Measurements from ENCODE around the gene HSPA2. TPM values are rescaled to one million over a fixed set of nuclear protein-coding genes. Genes with fewer than 3 reads are reported as not detected.
"Not testable (repeated sequence)": the region's sequence is repeated elsewhere in the genome, so short reads cannot be mapped to it uniquely, and the experiment has no call there.

HSPA2 gene
- total RNA-seq, 2 experiments from 2014 or later = 2.7 TPM

DNA sequence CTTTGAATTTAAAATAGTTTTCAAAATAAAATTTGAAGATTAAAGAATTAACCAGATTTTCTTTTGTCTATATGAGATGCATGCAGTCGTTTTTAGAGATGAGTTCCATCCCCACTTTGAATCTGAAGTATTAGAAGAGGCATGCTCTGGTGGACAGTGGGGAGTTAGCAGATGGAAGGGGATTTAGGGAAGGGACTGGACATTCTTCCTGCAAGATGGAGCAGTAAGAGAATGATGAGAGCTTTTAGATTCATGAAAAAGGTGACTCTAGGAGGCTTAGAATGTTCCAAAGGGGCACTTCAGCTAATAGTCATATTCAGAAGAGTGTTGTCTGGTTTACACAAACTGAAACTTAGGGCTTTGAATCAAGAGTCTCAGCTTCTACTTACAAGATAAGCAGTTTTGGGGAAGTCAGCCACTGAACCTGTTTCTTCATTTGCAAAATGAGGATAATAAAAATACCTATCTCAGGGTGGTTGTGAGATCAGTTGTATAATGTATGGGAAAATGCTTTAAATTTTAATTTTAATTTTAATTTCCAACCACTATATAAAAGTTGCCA, 32.2 kb upstream of the HSPA2 start:
- CTCF ChIA-PET = interaction anchor here (2.3 kb wide), 1 partner anchor 129 kb away, joined by 7 read pairs; no protein-coding TSS in a partner anchor
- POLR2A ChIA-PET = no interaction called here

GRCh38 chr14:64509036-64509435, 31.5 kb upstream of the HSPA2 start:
- CTCF ChIA-PET = interaction anchor here (1.1 to 2.3 kb wide), 2 partner anchors 22 to 128 kb away, joined by 4 to 7 read pairs; no protein-coding TSS in a partner anchor
- POLR2A ChIA-PET = interaction anchor here (1.0 kb wide), 1 partner anchor 8 kb away, joined by 5 read pairs; no protein-coding TSS in a partner anchor

GRCh38 chr14:64510825-64511671, 29.5 kb upstream of the HSPA2 start:
- ChIA-PET CTCF (interaction anchor here (0.7 to 1.4 kb wide), 10 partner anchors 9 to 166 kb away, joined by 3 to 8 read pairs (median 4); no protein-coding TSS in a partner anchor), POLR2A (interaction anchor here (0.6 kb wide), 1 partner anchor 901 kb away, joined by 3 read pairs; no protein-coding TSS in a partner anchor)

GRCh38 chr14:64513271-64513670, 27.3 kb upstream of the HSPA2 start:
- POLR2A ChIA-PET = no interaction called here
- CTCF ChIA-PET = no interaction called here

DNA sequence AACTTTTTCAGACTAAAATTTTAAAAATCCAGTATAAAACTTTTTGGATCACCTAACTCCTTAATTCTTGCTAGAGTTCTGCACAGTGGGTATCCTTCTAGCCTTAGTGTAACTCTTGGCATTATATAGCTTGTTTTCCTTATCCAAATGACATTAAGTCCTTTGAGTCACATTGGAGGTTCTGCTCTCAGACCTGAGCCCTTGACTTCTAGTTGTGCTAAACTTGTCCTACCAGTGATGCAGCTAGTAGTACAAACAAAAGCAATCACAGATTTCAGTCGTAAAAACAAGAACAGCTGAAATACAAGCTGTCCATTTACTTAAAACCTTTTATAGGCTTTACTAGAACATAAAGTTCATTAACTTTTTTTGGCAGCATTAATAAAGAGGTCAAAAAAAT, 25.5 kb upstream of the HSPA2 start:
- ChIA-PET CTCF (interaction anchor here (0.7 to 1.6 kb wide), 3 partner anchors 10 to 32 kb away, joined by 3 to 4 read pairs (median 3); partner anchors contain the start of gene ZBTB1), POLR2A (interaction anchor here (1.6 kb wide), 1 partner anchor 10 kb away, joined by 4 read pairs; the partner anchor contains the start of gene ZBTB1)

DNA sequence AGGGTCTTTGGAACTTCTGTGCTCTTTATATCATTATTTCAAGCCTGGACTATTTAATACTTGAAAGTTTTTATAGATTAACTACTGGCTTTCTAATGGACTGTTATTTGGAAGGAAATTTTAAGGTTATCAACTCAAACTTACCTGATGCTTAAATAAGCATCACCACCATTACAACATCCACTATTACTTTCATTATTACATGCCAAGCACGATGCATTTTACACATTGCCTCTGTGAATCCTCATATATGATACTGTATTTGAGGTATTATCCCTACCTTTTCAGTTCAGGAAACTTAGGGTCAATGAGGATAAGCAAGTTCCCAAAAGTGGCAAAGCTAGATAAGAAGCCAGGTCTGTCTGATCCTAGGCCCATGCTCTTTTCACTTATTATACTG, 23.6 kb upstream of the HSPA2 start:
- ChIA-PET CTCF (no interaction called here), POLR2A (interaction anchor here (0.6 kb wide), 1 partner anchor 544 kb away, joined by 9 read pairs; no protein-coding TSS in a partner anchor)

- CTCF ChIA-PET, POLR2A ChIA-PET: not testable (repeated sequence)
These were observed 22.9 kb upstream of the HSPA2 start for GRCh38 chr14:64517667-64518066.

DNA sequence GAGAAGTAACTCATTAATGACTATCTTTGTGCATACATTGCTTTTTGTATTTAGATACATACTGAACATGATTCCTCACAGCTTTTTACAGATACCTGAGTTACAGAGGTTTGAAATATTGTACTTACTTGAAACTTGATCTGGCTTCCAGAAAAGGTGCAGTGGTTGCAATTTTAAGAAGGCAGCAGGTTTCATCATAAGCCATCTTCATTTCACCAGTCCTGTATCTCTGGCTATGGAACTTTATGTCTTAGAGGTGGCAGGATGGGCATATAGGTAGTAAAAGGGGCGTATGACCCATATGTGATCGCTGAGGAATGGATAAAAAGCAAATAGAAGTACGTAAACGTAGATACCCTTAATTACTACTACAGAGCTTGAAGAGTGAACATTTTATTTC, 22.3 kb upstream of the HSPA2 start:
- ChIA-PET POLR2A (no interaction called here), CTCF (no interaction called here)

DNA sequence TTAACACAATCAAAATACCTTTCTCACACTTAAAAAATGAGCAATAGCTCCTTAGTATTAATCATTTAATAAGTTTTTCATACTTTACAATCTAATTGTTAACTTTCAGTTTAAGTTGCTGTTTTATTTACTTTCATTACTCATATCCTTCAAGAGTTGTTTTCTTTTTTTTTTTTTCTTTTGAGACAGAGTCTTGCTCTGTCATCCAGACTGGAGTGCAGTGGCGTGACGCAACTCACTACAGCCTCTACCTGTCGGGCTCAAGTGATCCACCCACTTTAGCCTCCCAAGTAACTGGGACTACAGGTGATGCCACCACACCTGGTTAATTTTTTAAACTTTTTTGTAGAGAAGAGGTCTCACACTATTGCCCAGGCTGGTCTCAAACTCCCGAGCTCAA, 19.8 kb upstream of the HSPA2 start:
- POLR2A ChIA-PET = no interaction called here
- CTCF ChIA-PET = interaction anchor here (0.7 to 1.4 kb wide), 2 partner anchors 19 to 146 kb away, joined by 3 read pairs; no protein-coding TSS in a partner anchor

DNA sequence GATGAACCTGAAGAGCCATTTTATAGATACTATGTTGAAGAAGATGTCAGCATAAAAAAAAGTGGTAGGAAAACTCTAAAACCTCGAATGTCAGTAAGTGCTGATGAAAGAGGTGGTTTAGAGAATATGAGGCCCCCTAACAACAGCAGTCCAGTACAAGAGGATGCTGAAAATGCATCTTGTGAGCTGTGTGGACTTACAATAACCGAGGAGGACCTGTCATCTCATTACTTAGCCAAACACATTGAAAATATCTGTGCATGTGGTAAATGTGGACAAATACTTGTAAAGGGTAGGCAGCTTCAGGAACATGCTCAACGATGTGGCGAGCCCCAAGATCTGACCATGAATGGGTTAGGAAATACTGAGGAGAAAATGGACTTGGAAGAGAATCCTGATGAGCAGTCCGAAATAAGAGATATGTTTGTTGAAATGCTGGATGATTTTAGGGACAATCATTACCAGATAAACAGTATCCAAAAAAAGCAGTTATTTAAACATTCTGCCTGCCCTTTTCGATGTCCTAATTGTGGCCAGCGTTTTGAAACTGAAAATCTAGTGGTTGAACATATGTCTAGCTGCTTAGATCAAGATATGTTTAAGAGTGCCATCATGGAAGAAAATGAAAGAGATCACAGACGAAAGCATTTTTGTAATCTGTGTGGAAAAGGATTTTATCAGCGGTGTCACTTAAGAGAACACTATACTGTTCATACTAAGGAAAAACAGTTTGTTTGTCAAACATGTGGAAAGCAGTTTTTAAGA, 17.8 kb upstream of the HSPA2 start:
- CTCF ChIA-PET = no interaction called here
- POLR2A ChIA-PET = no interaction called here

GRCh38 chr14:64525354-64525753, 15.2 kb upstream of the HSPA2 start:
- CTCF ChIA-PET = no interaction called here
- POLR2A ChIA-PET = no interaction called here

- CTCF ChIA-PET = interaction anchor here (1.5 kb wide), 1 partner anchor 8 kb away, joined by 4 read pairs; the partner anchor contains the start of gene HSPA2
These were observed 9.0 kb upstream of the HSPA2 start for GRCh38 chr14:64531567-64531966.

DNA sequence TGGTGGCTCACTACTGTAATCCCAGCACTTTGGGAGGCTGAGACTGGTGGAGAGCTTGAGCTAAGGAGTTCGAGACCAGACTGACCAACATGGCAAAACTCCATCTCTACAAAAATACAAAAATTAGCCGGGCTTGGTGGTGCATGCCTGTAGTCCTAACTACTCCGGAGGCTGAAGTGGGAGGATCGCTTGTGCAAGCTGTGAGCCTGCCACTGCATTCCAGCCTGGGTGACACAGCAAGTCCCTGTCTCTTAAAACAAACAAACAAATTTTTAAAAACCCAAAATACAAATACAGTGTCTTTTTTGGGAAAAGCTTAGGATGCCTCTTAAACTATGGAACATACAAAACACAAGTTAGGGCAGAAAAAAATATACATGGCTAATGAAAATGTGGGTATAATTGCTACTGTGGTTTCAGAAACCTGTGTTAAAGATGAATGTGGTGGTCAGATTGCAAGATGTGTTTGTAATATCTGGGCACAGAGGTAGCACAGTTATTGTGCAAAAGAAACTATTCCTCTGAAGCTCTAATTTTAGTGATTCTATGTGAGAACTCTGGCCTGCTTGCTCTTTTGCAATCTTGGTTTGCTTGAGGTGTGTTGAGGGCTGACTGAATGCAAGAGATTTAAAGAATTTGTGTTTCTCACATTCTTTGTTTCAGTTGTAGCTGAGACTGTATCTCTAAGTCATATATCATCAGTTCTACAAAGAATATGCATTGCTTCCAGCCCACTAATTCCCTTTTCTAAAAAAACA, 3.9 kb upstream of the HSPA2 start:
- ChIA-PET POLR2A (no interaction called here), CTCF (interaction anchor here (1.3 kb wide), 1 partner anchor 63 kb away, joined by 3 read pairs; no protein-coding TSS in a partner anchor)

More at GRCh38 chr14:64531567-64531966, 9.0 kb upstream of the HSPA2 start:
- POLR2A ChIA-PET = no interaction called here

GRCh38 chr14:64541261-64541971, 875 bp downstream of the HSPA2 start:
- CTCF ChIA-PET = interaction anchor here (0.9 to 4.2 kb wide), 2 partner anchors 14 to 95 kb away, joined by 3 to 16 read pairs; no protein-coding TSS in a partner anchor
- POLR2A ChIA-PET = interaction anchor here (0.6 kb wide), 2 partner anchors 107 to 153 kb away, joined by 3 read pairs; partner anchors contain the start of gene MTHFD1

- ChIA-PET CTCF (interaction anchor here (4.2 kb wide), 1 partner anchor 95 kb away, joined by 16 read pairs; no protein-coding TSS in a partner anchor), POLR2A (interaction anchor here (0.6 kb wide), 2 partner anchors 108 to 154 kb away, joined by 3 read pairs; partner anchors contain the start of gene MTHFD1)
These were observed 1.7 kb downstream of the HSPA2 start for GRCh38 chr14:64541972-64542835.

GRCh38 chr14:64542836-64543201, 2.3 kb downstream of the HSPA2 start:
- POLR2A ChIA-PET = interaction anchor here (0.6 kb wide), 1 partner anchor 174 kb away, joined by 4 read pairs; no protein-coding TSS in a partner anchor
- CTCF ChIA-PET = interaction anchor here (4.2 kb wide), 1 partner anchor 94 kb away, joined by 16 read pairs; no protein-coding TSS in a partner anchor

Measured in activated CD8-positive, alpha-beta memory T cell treated with anti-CD3 and anti-CD28 coated beads for 36 hours (primary cell).